ENCODE data around the gene INPP5F. TPM values are rescaled to one million over a fixed set of nuclear protein-coding genes. Genes with fewer than 3 reads are reported as not detected.

Gene INPP5F
- 20.2 TPM for total RNA-seq
- long read RNA-seq, full-length matches to known transcripts, result 7 of 20 reads
- long read RNA-seq, partial matches to known transcripts, result 2 of 20 reads
- long read RNA-seq, other reads (novel, unspliced or antisense), result 11 of 20 reads

GRCh38 chr10:119725828-119726675 is at the start of gene INPP5F:
TSS of gene INPP5F (plus strand) at chr10:119726050. CDS start at chr10:119726263, 213 bp downstream.
- intact Hi-C loops (cut with DNase I), result loop anchor here (5.0 to 10.0 kb wide), 2 partner anchors 39 to 121 kb away; no protein-coding TSS in a partner anchor
- DNase-seq (ENCODE audit: low spot score), result peak; percentile 100

GRCh38 chr10:119677126-119677525 is 48.7 kb upstream of the INPP5F start:
- no peak for DNase-seq (ENCODE audit: low spot score)
- intact Hi-C loops (cut with DNase I), result no loop called here

- DNase-seq (ENCODE audit: low spot score), result no peak
- intact Hi-C loops (cut with DNase I), result no loop called here
Measured at GRCh38 chr10:119677904-119678755, 47.7 kb upstream of the INPP5F start.

GRCh38 chr10:119679480-119679829 is 46.4 kb upstream of the INPP5F start:
- no peak for DNase-seq (ENCODE audit: low spot score)
- intact Hi-C loops (cut with DNase I), result no loop called here

GRCh38 chr10:119680050-119680449 is 45.8 kb upstream of the INPP5F start:
- no peak for DNase-seq (ENCODE audit: low spot score)
- intact Hi-C loops (cut with DNase I), result loop anchor here (10.0 kb wide), 1 partner anchor 175 kb away; no protein-coding TSS in a partner anchor

GRCh38 chr10:119680650-119681081 is 45.2 kb upstream of the INPP5F start:
- DNase-seq (ENCODE audit: low spot score), result no peak
- intact Hi-C loops (cut with DNase I), result loop anchor here (10.0 kb wide), 1 partner anchor 174 kb away; no protein-coding TSS in a partner anchor

- intact Hi-C loops (cut with DNase I), result loop anchor here (5.0 to 10.0 kb wide), 5 partner anchors 41 to 186 kb away; partner anchors contain the start of genes INPP5F and MCMBP
Measured at GRCh38 chr10:119686465-119687191, 39.2 kb upstream of the INPP5F start.

GRCh38 chr10:119687192-119688032 is 38.4 kb upstream of the INPP5F start:
- no peak for DNase-seq (ENCODE audit: low spot score)
- intact Hi-C loops (cut with DNase I), result loop anchor here (5.0 to 10.0 kb wide), 5 partner anchors 40 to 185 kb away; partner anchors contain the start of genes INPP5F and MCMBP

More at GRCh38 chr10:119686465-119687191, 39.2 kb upstream of the INPP5F start:
- peak; percentile 91 for DNase-seq (ENCODE audit: low spot score)

- no peak for DNase-seq (ENCODE audit: low spot score)
- intact Hi-C loops (cut with DNase I), result loop anchor here (5.0 to 10.0 kb wide), 5 partner anchors 39 to 184 kb away; partner anchors contain the start of genes INPP5F and MCMBP
Measured at GRCh38 chr10:119688033-119688508, 37.8 kb upstream of the INPP5F start.

- DNase-seq (ENCODE audit: low spot score), result no peak
- intact Hi-C loops (cut with DNase I), result loop anchor here (5.0 to 10.0 kb wide), 5 partner anchors 38 to 183 kb away; partner anchors contain the start of genes INPP5F and MCMBP
Measured at GRCh38 chr10:119689016-119689580, 36.8 kb upstream of the INPP5F start.

GRCh38 chr10:119691726-119692125 is 34.1 kb upstream of the INPP5F start:
- intact Hi-C loops (cut with DNase I), result no loop called here
- no peak for DNase-seq (ENCODE audit: low spot score)

- intact Hi-C loops (cut with DNase I), result no loop called here
- no peak for DNase-seq (ENCODE audit: low spot score)
Measured at GRCh38 chr10:119693262-119693957, 32.4 kb upstream of the INPP5F start.

- intact Hi-C loops (cut with DNase I), result no loop called here
Measured at GRCh38 chr10:119694608-119695007, 31.2 kb upstream of the INPP5F start.

GRCh38 chr10:119700321-119700954 is 25.4 kb upstream of the INPP5F start:
- DNase-seq (ENCODE audit: low spot score), result no peak
- intact Hi-C loops (cut with DNase I), result no loop called here

More at GRCh38 chr10:119694608-119695007, 31.2 kb upstream of the INPP5F start:
- DNase-seq (ENCODE audit: low spot score), result no peak

GRCh38 chr10:119701861-119702260 is 24.0 kb upstream of the INPP5F start:
- intact Hi-C loops (cut with DNase I), result no loop called here
- DNase-seq (ENCODE audit: low spot score), result no peak

GRCh38 chr10:119702583-119702982 is 23.3 kb upstream of the INPP5F start:
- intact Hi-C loops (cut with DNase I), result no loop called here
- DNase-seq (ENCODE audit: low spot score), result no peak

Data from cardiac septum (tissue), 1 donor.